ENCODE measurements around the gene SPTBN4.
"Not testable (repeated sequence)": the region's sequence is repeated elsewhere in the genome, so short reads cannot be mapped to it uniquely, and the experiment has no call there.

- TF ChIP-seq CTCF (IDR thresholded peaks at IDR 0.05; ENCODE audit: insufficient read depth, low read length); REST (IDR thresholded peaks at IDR 0.05; ENCODE audit: insufficient replicate concordance, low read depth); GABPA (IDR thresholded peaks at IDR 0.05; ENCODE audit: low read depth): not testable (repeated sequence)
Measured at GRCh38 chr19:40428197-40428596, 38.6 kb upstream of the SPTBN4 start.
